HT1080 (cell line): ENCODE measurements around the gene LIPC. TPM values are rescaled to one million over a fixed set of nuclear protein-coding genes. Genes with fewer than 3 reads are reported as not detected.

Experiments
- DNase-seq: peaks from one replicate; pipeline ENCODE4 v3.0.0-alpha.2; 2015; ENCODE audit warnings: low read depth
- small RNA-seq: library from RNA; depleted of rRNA; stranded (forward); fragments of <200 nt; gene quantifications from one replicate; pipeline ENCODE3, GENCODE V24; 2014
- total RNA-seq: library from RNA; depleted of rRNA; stranded (reverse); fragments of >200 nt; shearing (Covaris generic); gene quantifications from 2 replicates; pipeline ENCODE4 v1.2.3, GENCODE V29; 2014

Gene LIPC
- total RNA-seq, 1 experiment from 2014 or later, result 0.11 TPM

GRCh38 chr15:58605931-58606530, 174.2 kb downstream of the LIPC start:
- DNase-seq, result no peak

GRCh38 chr15:58606577-58607080, 174.8 kb downstream of the LIPC start:
- DNase-seq, result no peak

GRCh38 chr15:58608129-58608590, 176.4 kb downstream of the LIPC start:
- no peak for DNase-seq

GRCh38 chr15:58608711-58609110, 176.9 kb downstream of the LIPC start:
- DNase-seq, result no peak

GRCh38 chr15:58611731-58612676, 180.2 kb downstream of the LIPC start:
- no peak for DNase-seq

GRCh38 chr15:58616171-58616570, 184.4 kb downstream of the LIPC start:
- DNase-seq, result no peak

Small RNA genes lying within 50 kb of the gene (small RNA-seq; reads per million reads assigned to genes)
- not detected for gene AC084781.2
